ENCODE results near the gene NELL1. TPM values are rescaled to one million over a fixed set of nuclear protein-coding genes. Genes with fewer than 3 reads are reported as not detected.

Gene NELL1
- total RNA-seq, 2 experiments from 2014 or later: not detected

- DNase-seq: no peak
- Mint-ChIP-seq H3K27ac (no peak overlapping the region), H3K27me3 (no peaks in the 10 kb centered on the region), H3K4me3 (no peak overlapping the region), H3K4me1 (ENCODE audit: low read depth) (no peaks in the 10 kb centered on the region), H3K36me3 (ENCODE audit: low read depth) (no peaks in the 10 kb centered on the region), H3K9me3 (peaks cover 15% of the 10 kb centered on the region)
- TF ChIP-seq, protein P1, sequence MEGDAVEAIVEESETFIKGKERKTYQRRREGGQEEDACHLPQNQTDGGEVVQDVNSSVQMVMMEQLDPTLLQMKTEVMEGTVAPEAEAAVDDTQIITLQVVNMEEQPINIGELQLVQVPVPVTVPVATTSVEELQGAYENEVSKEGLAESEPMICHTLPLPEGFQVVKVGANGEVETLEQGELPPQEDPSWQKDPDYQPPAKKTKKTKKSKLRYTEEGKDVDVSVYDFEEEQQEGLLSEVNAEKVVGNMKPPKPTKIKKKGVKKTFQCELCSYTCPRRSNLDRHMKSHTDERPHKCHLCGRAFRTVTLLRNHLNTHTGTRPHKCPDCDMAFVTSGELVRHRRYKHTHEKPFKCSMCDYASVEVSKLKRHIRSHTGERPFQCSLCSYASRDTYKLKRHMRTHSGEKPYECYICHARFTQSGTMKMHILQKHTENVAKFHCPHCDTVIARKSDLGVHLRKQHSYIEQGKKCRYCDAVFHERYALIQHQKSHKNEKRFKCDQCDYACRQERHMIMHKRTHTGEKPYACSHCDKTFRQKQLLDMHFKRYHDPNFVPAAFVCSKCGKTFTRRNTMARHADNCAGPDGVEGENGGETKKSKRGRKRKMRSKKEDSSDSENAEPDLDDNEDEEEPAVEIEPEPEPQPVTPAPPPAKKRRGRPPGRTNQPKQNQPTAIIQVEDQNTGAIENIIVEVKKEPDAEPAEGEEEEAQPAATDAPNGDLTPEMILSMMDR (IDR thresholded peaks at IDR 0.05): no peak
- CTCF ChIA-PET: no interaction called here
- POLR2A ChIA-PET: no interaction called here
- intact Hi-C loops (cut with micrococcal nuclease): no loop called here
- no peak for ATAC-seq
Measured at GRCh38 chr11:21494946-21495345, 825.6 kb downstream of the NELL1 start.

DNA sequence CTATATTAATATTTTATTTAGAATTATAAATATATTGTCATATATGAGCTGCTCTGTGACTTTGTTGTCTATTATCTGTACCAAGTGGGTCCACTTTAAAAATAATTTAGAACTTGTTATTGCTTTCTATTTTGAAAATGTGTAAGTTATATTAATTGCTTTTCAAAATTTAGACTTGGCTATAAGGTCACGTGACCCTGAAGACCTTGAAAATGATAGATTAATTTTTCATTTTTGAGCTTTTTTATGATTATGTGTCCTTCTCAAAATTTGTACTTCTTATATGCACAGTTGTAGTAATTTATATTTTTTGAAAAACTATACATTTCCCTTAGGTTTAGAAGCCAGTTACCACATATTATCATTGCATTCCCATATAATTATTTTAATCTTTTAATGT, 826.5 kb downstream of the NELL1 start:
- no peaks in the 10 kb centered on the region for H3K4me1 Mint-ChIP-seq (ENCODE audit: low read depth)
- ChIA-PET CTCF (no interaction called here), POLR2A (no interaction called here)
- no peaks in the 10 kb centered on the region for H3K27me3 Mint-ChIP-seq
- H3K9me3 Mint-ChIP-seq: peaks cover 9% of the 10 kb centered on the region
- H3K4me3 Mint-ChIP-seq: no peak overlapping the region
- TF ChIP-seq, protein P1 (IDR thresholded peaks at IDR 0.05): no peak
- no peak for ATAC-seq
- intact Hi-C loops (cut with micrococcal nuclease): no loop called here
- DNase-seq: no peak
- no peaks in the 10 kb centered on the region for H3K36me3 Mint-ChIP-seq (ENCODE audit: low read depth)
- no peak overlapping the region for H3K27ac Mint-ChIP-seq

- DNase-seq (no peak), ATAC-seq (no peak)
- Mint-ChIP-seq H3K36me3 (ENCODE audit: low read depth) (no peaks in the 10 kb centered on the region), H3K27me3 (no peaks in the 10 kb centered on the region), H3K4me1 (ENCODE audit: low read depth) (no peaks in the 10 kb centered on the region), H3K9me3 (peaks cover 4% of the 10 kb centered on the region), H3K4me3 (no peak overlapping the region), H3K27ac (no peak overlapping the region)
- ChIA-PET POLR2A (no interaction called here), CTCF (no interaction called here)
- TF ChIP-seq, protein P1 (IDR thresholded peaks at IDR 0.05): no peak
- intact Hi-C loops (cut with micrococcal nuclease): no loop called here
Measured at GRCh38 chr11:21501245-21501644, 831.9 kb downstream of the NELL1 start.

GRCh38 chr11:21505070-21505469, 835.7 kb downstream of the NELL1 start:
- TF ChIP-seq, protein P1 (IDR thresholded peaks at IDR 0.05): no peak
- Mint-ChIP-seq H3K4me3 (no peak overlapping the region), H3K27ac (no peak overlapping the region), H3K36me3 (ENCODE audit: low read depth) (no peaks in the 10 kb centered on the region), H3K27me3 (no peaks in the 10 kb centered on the region), H3K4me1 (ENCODE audit: low read depth) (no peaks in the 10 kb centered on the region), H3K9me3 (no peaks in the 10 kb centered on the region)
- ChIA-PET CTCF (no interaction called here), POLR2A (no interaction called here)
- intact Hi-C loops (cut with micrococcal nuclease): no loop called here
- DNase-seq (no peak), ATAC-seq (no peak)

GRCh38 chr11:21511835-21512440, 842.6 kb downstream of the NELL1 start:
- no peaks in the 10 kb centered on the region for H3K9me3 Mint-ChIP-seq
- H3K4me1 Mint-ChIP-seq (ENCODE audit: low read depth): no peaks in the 10 kb centered on the region
- intact Hi-C loops (cut with micrococcal nuclease): loop anchor here (5.0 kb wide), 1 partner anchor 865 kb away; no protein-coding TSS in a partner anchor
- no peaks in the 10 kb centered on the region for H3K27me3 Mint-ChIP-seq
- POLR2A ChIA-PET: no interaction called here
- CTCF ChIA-PET: interaction anchor here (1.2 to 1.6 kb wide), 5 partner anchors 10 to 865 kb away, joined by 3 to 6 read pairs (median 4); no protein-coding TSS in a partner anchor
- no peaks in the 10 kb centered on the region for H3K36me3 Mint-ChIP-seq (ENCODE audit: low read depth)
- no peak overlapping the region for H3K27ac Mint-ChIP-seq
- TF ChIP-seq, protein P1 (IDR thresholded peaks at IDR 0.05): peak; percentile 28
- ATAC-seq (no peak), DNase-seq (peak; percentile 62)
- H3K4me3 Mint-ChIP-seq: no peak overlapping the region
